ENCODE data around the gene LSG1. TPM values are rescaled to one million over a fixed set of nuclear protein-coding genes. Genes with fewer than 3 reads are reported as not detected.

The LSG1 gene
- total RNA-seq, 1 donor from 2014 or later = 60.2 TPM

GRCh38 chr3:194682694-194683310, 10.8 kb upstream of the LSG1 start:
- Mint-ChIP-seq H3K4me3 (no peak overlapping the region), H3K27me3 (peaks cover 34% of the 10 kb centered on the region), H3K9me3 (no peaks in the 10 kb centered on the region), H3K4me1 (peaks cover 37% of the 10 kb centered on the region), H3K27ac (no peak overlapping the region), H3K36me3 (ENCODE audit: low read depth) (no peaks in the 10 kb centered on the region)
- DNase-seq = peak; percentile 91
- intact Hi-C loops (cut with micrococcal nuclease) = loop anchor here (1.0 to 10.0 kb wide), 4 partner anchors 222 to 839 kb away; no protein-coding TSS in a partner anchor

GRCh38 chr3:194682189-194682693, 10.2 kb upstream of the LSG1 start:
- Mint-ChIP-seq H3K27me3 (peaks cover 32% of the 10 kb centered on the region), H3K9me3 (no peaks in the 10 kb centered on the region), H3K4me3 (no peak overlapping the region), H3K4me1 (peaks cover 35% of the 10 kb centered on the region), H3K36me3 (ENCODE audit: low read depth) (no peaks in the 10 kb centered on the region), H3K27ac (peak overlapping the region; percentile 7)
- DNase-seq = no peak
- intact Hi-C loops (cut with micrococcal nuclease) = loop anchor here (1.0 to 10.0 kb wide), 4 partner anchors 223 to 840 kb away; no protein-coding TSS in a partner anchor

DNA sequence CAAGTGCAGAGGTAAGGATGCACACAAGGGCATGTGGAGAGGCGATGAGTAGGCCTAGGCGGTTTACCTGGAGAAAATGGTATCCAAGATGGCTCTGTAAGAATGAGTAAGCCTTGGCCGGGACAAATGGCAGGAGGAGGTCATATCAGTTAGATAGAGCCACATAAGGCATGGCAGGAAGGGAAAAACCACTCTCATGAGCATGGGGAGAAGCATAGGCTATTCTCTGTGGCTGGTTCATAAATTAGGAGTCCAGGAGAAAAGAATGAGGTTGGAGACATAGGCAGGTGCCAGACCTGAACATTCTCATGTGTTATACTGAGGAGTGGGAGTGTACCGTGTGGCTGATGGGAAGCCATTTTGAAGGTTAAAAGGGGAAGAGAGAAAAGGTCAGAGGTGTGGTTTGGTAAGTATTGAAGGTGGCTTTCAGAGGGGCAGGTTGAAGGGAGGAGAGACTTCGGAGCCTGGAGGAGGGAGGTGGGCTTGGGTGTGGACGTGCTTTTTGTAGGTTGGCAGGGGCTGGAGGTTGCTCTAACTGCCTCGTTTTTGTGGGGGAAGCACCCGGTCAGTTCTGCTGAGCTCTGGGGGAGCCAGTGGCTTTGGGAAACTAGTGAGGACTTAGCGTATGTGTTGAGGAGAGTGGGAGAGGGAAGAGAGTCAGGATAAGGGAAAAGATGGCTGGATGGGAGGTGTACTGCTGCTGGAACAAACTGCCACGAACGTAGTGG, 9.1 kb upstream of the LSG1 start:
- intact Hi-C loops (cut with micrococcal nuclease) = loop anchor here (5.0 to 10.0 kb wide), 2 partner anchors 224 to 841 kb away; no protein-coding TSS in a partner anchor
- DNase-seq = no peak
- peaks cover 38% of the 10 kb centered on the region for H3K4me1 Mint-ChIP-seq
- no peak overlapping the region for H3K27ac Mint-ChIP-seq
- H3K4me3 Mint-ChIP-seq = no peak overlapping the region
- H3K9me3 Mint-ChIP-seq = no peaks in the 10 kb centered on the region
- peaks cover 28% of the 10 kb centered on the region for H3K27me3 Mint-ChIP-seq
- H3K36me3 Mint-ChIP-seq (ENCODE audit: low read depth) = no peaks in the 10 kb centered on the region

- no peak overlapping the region for H3K27ac Mint-ChIP-seq
- intact Hi-C loops (cut with micrococcal nuclease) = no loop called here
Measured at GRCh38 chr3:194676471-194676870, 4.5 kb upstream of the LSG1 start.

GRCh38 chr3:194675680-194676079, 3.7 kb upstream of the LSG1 start:
- peak overlapping the region; percentile 80 for H3K27ac Mint-ChIP-seq
- H3K4me3 Mint-ChIP-seq = peak overlapping the region; percentile 34
- peaks cover 35% of the 10 kb centered on the region for H3K4me1 Mint-ChIP-seq
- no peaks in the 10 kb centered on the region for H3K9me3 Mint-ChIP-seq
- intact Hi-C loops (cut with micrococcal nuclease) = loop anchor here (1.0 kb wide), 1 partner anchor 10 kb away; the partner anchor contains the start of gene FAM43A
- H3K27me3 Mint-ChIP-seq = peaks cover 2% of the 10 kb centered on the region
- H3K36me3 Mint-ChIP-seq (ENCODE audit: low read depth) = no peaks in the 10 kb centered on the region
- DNase-seq = no peak

More at GRCh38 chr3:194676471-194676870, 4.5 kb upstream of the LSG1 start:
- H3K27me3 Mint-ChIP-seq = peaks cover 7% of the 10 kb centered on the region
- no peak for DNase-seq
- no peaks in the 10 kb centered on the region for H3K36me3 Mint-ChIP-seq (ENCODE audit: low read depth)
- H3K4me1 Mint-ChIP-seq = peaks cover 34% of the 10 kb centered on the region
- no peaks in the 10 kb centered on the region for H3K9me3 Mint-ChIP-seq
- peak overlapping the region; percentile 52 for H3K4me3 Mint-ChIP-seq

GRCh38 chr3:194675081-194675640, 3.2 kb upstream of the LSG1 start:
- H3K4me1 Mint-ChIP-seq = peaks cover 37% of the 10 kb centered on the region
- peaks cover 2% of the 10 kb centered on the region for H3K27me3 Mint-ChIP-seq
- H3K4me3 Mint-ChIP-seq = peak overlapping the region; percentile 64
- DNase-seq = peak; percentile 64
- no peaks in the 10 kb centered on the region for H3K36me3 Mint-ChIP-seq (ENCODE audit: low read depth)
- H3K27ac Mint-ChIP-seq = peak overlapping the region; percentile 80
- H3K9me3 Mint-ChIP-seq = no peaks in the 10 kb centered on the region
- intact Hi-C loops (cut with micrococcal nuclease) = loop anchor here (1.0 kb wide), 1 partner anchor 10 kb away; the partner anchor contains the start of gene FAM43A

- Mint-ChIP-seq H3K4me1 (peaks cover 42% of the 10 kb centered on the region), H3K27me3 (no peaks in the 10 kb centered on the region), H3K9me3 (no peaks in the 10 kb centered on the region), H3K36me3 (ENCODE audit: low read depth) (peaks cover 9% of the 10 kb centered on the region), H3K4me3 (no peak overlapping the region), H3K27ac (no peak overlapping the region)
- intact Hi-C loops (cut with micrococcal nuclease) = loop anchor here (2.0 to 5.0 kb wide), 3 partner anchors 187 to 869 kb away; partner anchors contain the start of genes ACAP2, ATP13A3 and PPP1R2
- DNase-seq = no peak
Measured at GRCh38 chr3:194673761-194674160, 1.8 kb upstream of the LSG1 start.

DNA sequence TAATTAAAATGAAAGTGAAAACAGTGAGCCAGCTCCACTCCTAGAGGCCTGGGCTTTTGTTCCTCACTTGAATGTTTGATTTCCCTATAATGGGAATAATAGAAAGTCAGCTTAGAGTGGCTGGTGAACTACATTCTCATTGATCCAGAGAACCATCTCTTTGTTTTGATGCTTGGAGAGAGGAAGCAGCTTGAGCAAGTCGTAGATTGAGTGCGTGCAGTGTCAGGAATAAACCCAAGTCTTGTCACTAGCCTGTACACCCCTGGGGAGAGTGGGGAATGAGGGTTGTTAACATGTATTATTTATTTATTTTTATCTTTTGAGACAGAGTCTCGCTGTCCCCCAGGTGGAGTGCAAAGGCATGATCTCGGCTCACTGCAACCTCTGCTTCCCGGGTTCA, 885 bp upstream of the LSG1 start:
- intact Hi-C loops (cut with micrococcal nuclease) = loop anchor here (1.0 to 5.0 kb wide), 5 partner anchors 19 to 869 kb away; partner anchors contain the start of genes ACAP2, ATP13A3 and PPP1R2
- Mint-ChIP-seq H3K9me3 (no peaks in the 10 kb centered on the region), H3K4me1 (peaks cover 45% of the 10 kb centered on the region), H3K27me3 (no peaks in the 10 kb centered on the region), H3K4me3 (peak overlapping the region; percentile 99), H3K36me3 (ENCODE audit: low read depth) (peaks cover 14% of the 10 kb centered on the region), H3K27ac (peak overlapping the region; percentile 74)
- no peak for DNase-seq

DNA sequence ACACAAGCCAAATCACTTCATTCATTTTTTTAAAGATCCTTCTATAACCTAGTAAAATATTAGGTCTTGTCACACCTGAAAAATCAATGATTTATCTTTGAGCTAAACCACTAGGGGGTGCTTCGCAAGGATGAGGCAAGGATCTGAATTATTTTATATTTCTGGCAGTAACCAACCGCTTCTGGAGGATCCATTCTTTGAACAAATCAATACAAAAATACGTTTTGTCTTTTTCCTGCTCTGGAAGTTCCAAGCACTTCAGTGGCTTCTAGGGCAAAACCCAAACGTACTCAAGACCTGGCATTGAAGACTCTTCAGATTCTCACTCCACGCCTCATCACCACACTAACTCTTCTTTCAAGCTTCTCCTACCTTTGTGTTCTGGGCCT, 486 bp downstream of the LSG1 start:
- H3K36me3 Mint-ChIP-seq (ENCODE audit: low read depth) = peaks cover 21% of the 10 kb centered on the region
- peak; percentile 77 for DNase-seq
- intact Hi-C loops (cut with micrococcal nuclease) = loop anchor here (5.0 kb wide), 2 partner anchors 771 to 871 kb away; partner anchors contain the start of genes ACAP2 and PPP1R2
- H3K4me1 Mint-ChIP-seq = peaks cover 45% of the 10 kb centered on the region
- H3K9me3 Mint-ChIP-seq = no peaks in the 10 kb centered on the region
- peak overlapping the region; percentile 97 for H3K27ac Mint-ChIP-seq
- no peaks in the 10 kb centered on the region for H3K27me3 Mint-ChIP-seq
- peak overlapping the region; percentile 99 for H3K4me3 Mint-ChIP-seq

DNA sequence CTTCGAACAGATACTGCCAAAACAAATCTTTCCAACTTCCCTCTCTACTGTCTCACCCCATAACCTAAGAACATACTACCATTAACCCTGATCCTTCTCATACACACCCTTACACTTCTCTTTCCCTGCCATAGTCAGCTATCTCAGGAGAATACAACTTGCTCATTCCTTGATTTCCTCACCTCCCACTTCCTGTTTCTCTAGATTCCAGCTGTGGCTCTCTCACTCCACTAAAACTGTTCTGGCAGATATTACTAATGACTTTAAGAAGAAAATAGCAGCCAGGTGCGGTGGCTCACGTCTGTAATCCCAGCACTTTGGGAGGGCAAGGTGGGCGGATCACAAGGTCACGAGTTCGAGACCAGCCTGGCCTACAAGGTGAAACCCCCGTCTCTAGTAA, 4.6 kb downstream of the LSG1 start:
- Mint-ChIP-seq H3K27me3 (no peaks in the 10 kb centered on the region), H3K27ac (no peak overlapping the region), H3K4me1 (peaks cover 21% of the 10 kb centered on the region), H3K9me3 (no peaks in the 10 kb centered on the region), H3K36me3 (ENCODE audit: low read depth) (peaks cover 44% of the 10 kb centered on the region), H3K4me3 (no peak overlapping the region)
- DNase-seq = no peak
- intact Hi-C loops (cut with micrococcal nuclease) = no loop called here

- Mint-ChIP-seq H3K27ac (no peak overlapping the region), H3K4me3 (no peak overlapping the region)
- no peak for DNase-seq
Measured at GRCh38 chr3:194664857-194665256, 7.1 kb downstream of the LSG1 start.

GRCh38 chr3:194661946-194662345, 10.0 kb downstream of the LSG1 start:
- H3K27ac Mint-ChIP-seq = no peak overlapping the region
- no peak for DNase-seq
- H3K36me3 Mint-ChIP-seq (ENCODE audit: low read depth) = peaks cover 50% of the 10 kb centered on the region
- intact Hi-C loops (cut with micrococcal nuclease) = no loop called here
- H3K4me1 Mint-ChIP-seq = peaks cover 7% of the 10 kb centered on the region
- H3K4me3 Mint-ChIP-seq = no peak overlapping the region
- no peaks in the 10 kb centered on the region for H3K27me3 Mint-ChIP-seq
- no peaks in the 10 kb centered on the region for H3K9me3 Mint-ChIP-seq

More at GRCh38 chr3:194664857-194665256, 7.1 kb downstream of the LSG1 start:
- intact Hi-C loops (cut with micrococcal nuclease) = no loop called here
- Mint-ChIP-seq H3K4me1 (peaks cover 17% of the 10 kb centered on the region), H3K36me3 (ENCODE audit: low read depth) (peaks cover 50% of the 10 kb centered on the region), H3K27me3 (no peaks in the 10 kb centered on the region), H3K9me3 (no peaks in the 10 kb centered on the region)

GRCh38 chr3:194661374-194661773, 10.6 kb downstream of the LSG1 start:
- Mint-ChIP-seq H3K4me1 (peaks cover 7% of the 10 kb centered on the region), H3K27ac (no peak overlapping the region), H3K4me3 (no peak overlapping the region), H3K9me3 (no peaks in the 10 kb centered on the region), H3K36me3 (ENCODE audit: low read depth) (peaks cover 50% of the 10 kb centered on the region), H3K27me3 (no peaks in the 10 kb centered on the region)
- no peak for DNase-seq
- intact Hi-C loops (cut with micrococcal nuclease) = no loop called here
